NT2/D1 (cell line): ENCODE data around the gene UBE2C.

Source experiments
- DNase-seq: peaks from one replicate; pipeline ENCODE4 v3.0.0-alpha.2; 2011; ENCODE audit warnings: low read depth, low spot score
- H3K27me3 ChIP-seq: 2 replicates; pipeline ENCODE4 v1.6.0; 2011; ENCODE audit warnings: mild to moderate bottlenecking; ENCODE audit not compliant: insufficient read length, insufficient read depth
- H3K36me3 ChIP-seq: 2 replicates; pipeline ENCODE4 v1.6.1; 2011; ENCODE audit warnings: mild to moderate bottlenecking, low read length, mixed read lengths; ENCODE audit not compliant: insufficient read depth, insufficient read length
- H3K4me1 ChIP-seq: 2 replicates; pipeline ENCODE4 v1.5.1; 2011; ENCODE audit not compliant: insufficient read depth, insufficient read length
- H3K4me3 ChIP-seq: 2 replicates; pipeline ENCODE4 v1.5.1; 2011; ENCODE audit warnings: low read depth; ENCODE audit not compliant: insufficient read length
- H3K9ac ChIP-seq: 2 replicates; pipeline ENCODE4 v1.6.0; 2011; ENCODE audit warnings: low read depth; ENCODE audit not compliant: insufficient read length
- H3K9me3 ChIP-seq: 2 replicates; pipeline ENCODE4 v1.5.1; 2011; ENCODE audit warnings: mild to moderate bottlenecking, low read length; ENCODE audit not compliant: insufficient read depth
- SUZ12 ChIP-seq: IDR thresholded peaks from 2 replicates; pipeline ENCODE4 v1.6.1; 2011; ENCODE audit not compliant: insufficient read length, insufficient read depth; ENCODE audit errors: extremely low read depth
- YY1 ChIP-seq: IDR thresholded peaks from 2 replicates; pipeline ENCODE4 v1.6.1; 2011; ENCODE audit not compliant: insufficient read length, insufficient read depth
- ZNF274 ChIP-seq: IDR thresholded peaks from 2 replicates; pipeline ENCODE4 v1.6.1; 2011; ENCODE audit warnings: mild to moderate bottlenecking, low read depth, low read length

Gene UBE2C

DNA sequence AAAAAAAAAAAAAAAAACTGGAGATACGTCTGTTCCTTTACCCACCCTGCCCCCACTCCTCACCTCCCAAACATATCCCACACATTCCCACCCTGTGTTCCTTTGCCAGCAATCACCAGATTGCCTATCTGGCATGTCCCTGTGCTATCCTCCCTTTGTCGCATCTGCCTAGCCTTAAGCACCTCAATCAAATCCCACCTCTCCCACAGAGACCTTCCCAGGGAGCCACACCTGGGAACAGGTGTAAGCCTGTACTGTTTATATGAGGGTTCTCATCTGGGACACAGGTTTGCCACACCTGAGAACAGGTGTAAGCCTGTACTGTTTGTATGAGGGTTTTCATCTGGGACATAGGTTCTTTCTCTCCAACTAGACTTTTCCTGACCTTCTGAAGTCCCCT is 37.5 kb upstream of the UBE2C start:
- Histone ChIP-seq H3K9me3 (0 out of 2 replicates have a peak, but pooled peaks cover 7% of the 10 kb centered on the region), H3K4me3 (no peak overlapping the region), H3K36me3 (no peaks in the 10 kb centered on the region), H3K9ac (no peak overlapping the region), H3K27me3 (no peaks in the 10 kb centered on the region), H3K4me1 (peaks cover 5% of the 10 kb centered on the region)
- no peak for DNase-seq
- TF ChIP-seq ZNF274 (no peak), YY1 (no peak), SUZ12 (no peak)

DNA sequence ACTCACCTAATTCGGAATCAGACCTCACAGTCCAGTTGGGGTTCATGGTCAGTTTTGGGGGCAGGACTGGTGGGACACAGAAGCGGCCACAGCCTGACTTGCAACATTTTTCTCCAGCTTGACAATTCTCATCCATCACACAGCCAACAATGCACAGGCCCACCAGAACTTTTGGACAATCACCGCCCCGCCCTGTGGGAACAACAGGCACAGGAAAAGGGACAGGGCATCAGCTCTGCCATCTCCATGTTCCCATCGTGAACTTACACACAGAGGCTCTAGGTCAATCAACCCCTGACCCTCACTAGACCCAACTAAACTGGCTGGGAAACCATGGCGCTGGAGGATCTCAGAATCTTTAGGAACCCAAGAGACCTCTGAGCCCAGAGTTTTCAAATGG is 37.0 kb upstream of the UBE2C start:
- Histone ChIP-seq H3K9ac (no peak overlapping the region), H3K4me1 (peaks cover 5% of the 10 kb centered on the region), H3K4me3 (no peak overlapping the region), H3K36me3 (no peaks in the 10 kb centered on the region), H3K27me3 (no peaks in the 10 kb centered on the region), H3K9me3 (0 out of 2 replicates have a peak, but pooled peaks cover 7% of the 10 kb centered on the region)
- TF ChIP-seq ZNF274, result no peak
- no peak for TF ChIP-seq SUZ12
- TF ChIP-seq YY1, result no peak
- DNase-seq, result no peak

DNA sequence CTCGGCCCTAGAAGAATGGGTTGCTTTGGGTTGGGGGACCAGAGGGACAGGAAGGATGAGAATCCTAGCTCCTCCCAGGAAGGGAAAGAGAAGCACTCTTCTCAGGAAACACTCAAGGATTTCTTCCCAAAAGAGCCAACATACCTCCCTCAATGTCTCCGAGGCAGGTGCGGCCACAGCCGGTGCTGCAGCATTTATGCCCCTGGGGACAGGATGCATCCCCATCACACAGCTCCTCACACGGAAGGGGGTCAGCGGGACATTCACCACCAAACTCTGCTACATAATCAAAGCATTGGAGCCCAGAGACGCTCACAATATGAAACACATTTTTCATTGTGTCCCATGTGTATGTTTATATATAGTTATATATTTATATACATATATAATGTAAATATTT is 35.5 kb upstream of the UBE2C start:
- no peak overlapping the region for H3K4me3 ChIP-seq
- TF ChIP-seq YY1, result no peak
- no peaks in the 10 kb centered on the region for H3K36me3 ChIP-seq
- no peak overlapping the region for H3K9ac ChIP-seq
- 0 out of 2 replicates have a peak, but pooled peaks cover 7% of the 10 kb centered on the region for H3K9me3 ChIP-seq
- H3K4me1 ChIP-seq, result no peaks in the 10 kb centered on the region
- H3K27me3 ChIP-seq, result no peaks in the 10 kb centered on the region
- DNase-seq, result no peak

DNA sequence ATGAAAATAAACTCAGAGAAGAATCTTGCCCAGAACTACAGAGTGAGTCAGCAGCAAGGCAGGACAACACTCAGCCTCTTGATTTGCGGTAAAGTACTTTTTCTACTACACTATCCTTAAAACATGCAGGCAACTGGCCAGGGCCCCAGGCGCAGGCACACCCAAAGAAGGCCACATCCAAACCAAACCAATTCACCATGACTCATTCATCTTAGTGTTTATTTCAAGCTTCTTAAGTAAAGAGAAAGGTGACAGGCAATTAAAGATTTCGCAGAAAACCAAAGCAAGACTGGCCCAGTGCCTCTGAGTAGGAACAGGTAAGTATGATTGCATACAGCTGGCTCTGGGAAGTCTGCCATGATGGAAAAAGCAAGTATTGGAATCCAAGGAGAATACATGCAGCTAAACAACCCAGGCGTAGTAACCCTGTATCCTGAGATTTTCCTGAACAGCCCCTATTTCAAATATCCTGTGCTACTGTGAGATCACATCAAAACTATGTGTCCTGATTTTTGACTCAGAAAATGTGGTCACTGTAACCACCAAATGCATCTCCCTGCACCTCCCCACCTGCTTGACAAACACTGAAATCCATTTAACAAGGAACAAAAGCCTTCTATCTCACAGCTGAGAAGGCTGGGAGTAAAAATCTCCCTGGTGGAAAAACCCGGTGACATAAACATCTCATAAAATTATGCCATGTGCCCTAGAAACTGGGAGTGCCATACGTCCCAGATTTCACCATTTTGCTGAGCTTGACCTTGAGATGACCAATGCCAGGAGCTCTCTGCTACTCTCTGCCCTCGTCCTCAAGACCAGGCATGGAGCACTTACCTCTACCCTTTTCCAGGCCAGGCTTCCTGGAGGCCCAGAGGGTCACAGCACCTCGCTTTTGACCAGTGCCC is 33.2 kb upstream of the UBE2C start:
- no peaks in the 10 kb centered on the region for H3K27me3 ChIP-seq
- H3K36me3 ChIP-seq, result no peaks in the 10 kb centered on the region
- H3K9me3 ChIP-seq, result no peaks in the 10 kb centered on the region
- DNase-seq, result no peak
- H3K9ac ChIP-seq, result no peak overlapping the region
- no peaks in the 10 kb centered on the region for H3K4me1 ChIP-seq
- TF ChIP-seq YY1, result no peak
- TF ChIP-seq ZNF274, result no peak
- no peak for TF ChIP-seq SUZ12
- no peak overlapping the region for H3K4me3 ChIP-seq

DNA sequence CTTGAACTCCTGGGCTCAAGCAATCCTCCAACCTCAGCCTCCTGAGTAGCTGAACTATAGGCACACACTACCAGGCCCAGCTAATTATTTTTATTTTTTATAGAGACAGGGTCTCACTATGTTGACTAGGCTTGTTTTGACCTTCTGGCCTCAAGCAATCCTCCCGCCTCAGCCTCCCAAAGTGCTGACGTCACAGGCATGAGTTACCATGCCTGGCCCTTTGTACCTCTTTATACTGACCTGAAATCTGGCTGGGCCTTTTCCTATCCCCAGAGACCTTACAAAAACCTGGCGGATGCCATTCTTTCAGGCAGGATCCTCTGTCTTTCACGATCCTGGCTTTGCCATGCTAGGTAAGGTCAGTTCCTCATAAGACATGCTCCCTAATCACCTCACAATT is 32.3 kb upstream of the UBE2C start:
- H3K36me3 ChIP-seq, result no peaks in the 10 kb centered on the region
- no peak for TF ChIP-seq ZNF274
- TF ChIP-seq SUZ12, result no peak
- no peak overlapping the region for H3K4me3 ChIP-seq
- no peak for DNase-seq
- no peaks in the 10 kb centered on the region for H3K4me1 ChIP-seq
- H3K9ac ChIP-seq, result no peak overlapping the region
- H3K9me3 ChIP-seq, result no peaks in the 10 kb centered on the region
- no peaks in the 10 kb centered on the region for H3K27me3 ChIP-seq

DNA sequence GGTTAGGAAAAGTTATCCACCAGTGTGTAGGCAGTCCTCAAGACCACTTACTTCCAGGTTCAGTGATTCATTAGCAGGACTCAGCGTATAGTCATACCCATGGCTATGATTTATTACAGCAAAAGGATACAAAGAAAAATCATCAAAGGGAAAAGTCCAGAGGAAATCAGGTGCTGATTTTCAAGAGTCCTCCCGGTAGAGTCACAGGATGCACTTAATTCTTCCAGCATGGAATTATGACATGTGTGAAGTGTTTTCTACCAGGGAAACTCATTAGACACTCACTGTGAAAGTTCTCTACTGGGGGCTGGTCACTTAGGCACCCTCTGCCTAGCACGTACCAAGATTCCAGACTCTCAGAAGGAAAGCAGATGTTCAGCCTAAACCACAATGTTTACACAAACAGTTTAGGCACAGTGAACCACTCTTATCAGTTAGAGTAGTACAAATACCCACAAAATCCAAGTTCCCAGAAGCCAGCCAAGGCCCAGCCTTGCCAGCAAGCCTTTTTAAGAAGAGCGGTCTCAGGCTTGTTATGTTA is 31.0 kb upstream of the UBE2C start:
- Histone ChIP-seq H3K27me3 (no peaks in the 10 kb centered on the region), H3K9me3 (no peaks in the 10 kb centered on the region), H3K36me3 (no peaks in the 10 kb centered on the region), H3K4me3 (no peak overlapping the region), H3K4me1 (no peaks in the 10 kb centered on the region), H3K9ac (no peak overlapping the region)
- DNase-seq, result no peak
- TF ChIP-seq YY1 (no peak), ZNF274 (no peak), SUZ12 (no peak)

DNA sequence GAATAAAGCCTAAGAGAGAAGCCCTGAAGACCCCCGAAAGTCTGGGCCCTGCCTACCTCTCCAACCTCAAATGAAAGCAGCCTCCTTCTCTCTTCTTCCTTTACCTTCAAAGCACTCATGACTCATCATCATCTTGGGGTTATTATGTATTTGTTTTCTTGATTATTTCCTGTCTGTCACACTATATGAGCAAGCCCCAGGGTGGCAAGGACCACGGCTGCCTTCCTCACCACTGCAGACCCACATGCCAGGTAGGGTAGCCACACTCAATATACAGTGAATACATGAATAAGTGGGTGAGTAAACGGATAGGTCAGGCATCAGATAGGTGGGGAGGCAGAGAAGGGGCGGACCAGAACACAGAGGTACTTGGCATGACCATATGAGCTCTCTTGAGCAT is 29.6 kb upstream of the UBE2C start:
- no peaks in the 10 kb centered on the region for H3K27me3 ChIP-seq
- no peak for DNase-seq
- no peaks in the 10 kb centered on the region for H3K4me1 ChIP-seq
- H3K9ac ChIP-seq, result no peak overlapping the region
- H3K36me3 ChIP-seq, result no peaks in the 10 kb centered on the region
- no peak overlapping the region for H3K4me3 ChIP-seq
- no peaks in the 10 kb centered on the region for H3K9me3 ChIP-seq
- TF ChIP-seq ZNF274 (no peak), YY1 (no peak), SUZ12 (no peak)
